Endothelial cell of umbilical vein (primary cell): ENCODE results near the gene CHMP3. TPM values are rescaled to one million over a fixed set of nuclear protein-coding genes. Genes with fewer than 3 reads are reported as not detected.

ENCODE experiments used
- BruUV-seq: library from RNA; stranded (reverse); fragments of 400-500 nt; replicated peaks from 2 replicates; lab custom pipeline; 2021; lab: Mats Ljungman, UMichigan
- CTCF ChIA-PET: fragments of 300-600, 350-600 bp; sonication (Branson Sonifier 250); formaldehyde crosslinking; loops from one replicate; lab custom pipeline; 2021; ENCODE audit warnings: antibody characterized with exemption, inconsistent platforms; lab: Charles Lee
- POLR2A ChIA-PET: fragments of 300-600, 350-600 bp; sonication (Branson Sonifier 250); formaldehyde crosslinking; loops from one replicate; lab custom pipeline; 2021; ENCODE audit warnings: antibody characterized with exemption, inconsistent platforms; lab: Charles Lee
- DNase-seq: peaks from one replicate; pipeline ENCODE4 v3.0.0-alpha.2; 2011; ENCODE audit warnings: low read depth, low spot score
- FAIRE-seq: peaks from 2 replicates; lab custom pipeline; 2011; peaks lifted over from hg19 to GRCh38; lab: Jason Lieb, UNC
- H2AFZ ChIP-seq: 2 replicates; pipeline ENCODE4 v1.6.0; 2012; ENCODE audit warnings: low read depth, low read length, control low read depth, inconsistent platforms
- H3K27ac ChIP-seq: 2 replicates; pipeline ENCODE4 v1.5.1; 2011; ENCODE audit warnings: low read depth, mild to moderate bottlenecking, control low read depth, low read length, moderate library complexity; ENCODE audit not compliant: insufficient read depth
- H3K27me3 ChIP-seq, 2 experiments: 2 replicates each; pipeline versions ENCODE4 v1.6.0 to v1.6.1; 2011; ENCODE audit warnings: low read length in 2 of 2, mixed read lengths in 1 of 2; ENCODE audit not compliant: control insufficient read depth in 2 of 2, insufficient read depth in 2 of 2
- H3K36me3 ChIP-seq, 2 experiments: 2 replicates in 1 of 2; 3 replicates in 1 of 2; pipeline ENCODE4 v1.5.1; 2011; ENCODE audit warnings: low read length in 2 of 2, mild to moderate bottlenecking in 1 of 2, moderate library complexity in 1 of 2; ENCODE audit not compliant: control insufficient read depth in 2 of 2, insufficient read depth in 2 of 2; ENCODE audit errors: extremely low read depth in 1 of 2
- H3K4me1 ChIP-seq: 3 replicates; pipeline ENCODE4 v1.5.1; 2011; ENCODE audit warnings: mild to moderate bottlenecking, low read length; ENCODE audit not compliant: control insufficient read depth, insufficient read depth; ENCODE audit errors: extremely low read depth
- H3K4me2 ChIP-seq: 2 replicates; pipeline ENCODE4 v1.6.1; 2011; ENCODE audit warnings: low read length, control low read depth, mixed read lengths; ENCODE audit not compliant: insufficient read depth
- H3K4me3 ChIP-seq, 3 experiments: fragments of 200-600 bp in 1 of 3; sonication (generic), shearing (Covaris generic) in 1 of 3; replicated peaks in 1 of 3; 2 replicates each; pipeline ENCODE4 v1.5.1; 2011 to 2016; ENCODE audit warnings: control low read depth in 3 of 3, low read length in 3 of 3, mild to moderate bottlenecking in 2 of 3, inconsistent platforms in 1 of 3, low read depth in 1 of 3, moderate library complexity in 1 of 3; ENCODE audit not compliant: insufficient read depth in 1 of 3
- H3K79me2 ChIP-seq: 2 replicates; pipeline ENCODE4 v1.6.0; 2012; ENCODE audit warnings: low read length, inconsistent platforms; ENCODE audit not compliant: control insufficient read depth, insufficient read depth
- H3K9ac ChIP-seq: replicated peaks from 2 replicates; pipeline ENCODE3; 2011; ENCODE audit warnings: low read length, control low read depth; ENCODE audit not compliant: insufficient read depth; ENCODE audit errors: extremely low read depth
- H3K9me1 ChIP-seq: replicated peaks from 3 replicates; pipeline ENCODE4 v1.6.0; 2011; ENCODE audit warnings: mild to moderate bottlenecking, low read length; ENCODE audit not compliant: control insufficient read depth, insufficient read depth; ENCODE audit errors: extremely low read depth
- H3K9me3 ChIP-seq: replicated peaks from 2 replicates; pipeline ENCODE4 v1.5.1; 2012; ENCODE audit warnings: low read length, inconsistent platforms; ENCODE audit not compliant: control insufficient read depth, insufficient read depth
- H4K20me1 ChIP-seq: replicated peaks from 2 replicates; pipeline ENCODE3; 2011; ENCODE audit warnings: mild to moderate bottlenecking, low read length; ENCODE audit not compliant: control insufficient read depth, insufficient read depth; ENCODE audit errors: extremely low read depth
- EZH2 ChIP-seq: IDR thresholded peaks from 2 replicates; pipeline ENCODE4 v1.6.1; 2012; ENCODE audit warnings: borderline replicate concordance, low read depth, mild to moderate bottlenecking, moderate library complexity, low read length, inconsistent platforms; ENCODE audit not compliant: severe bottlenecking
- FOS ChIP-seq: IDR thresholded peaks from 2 replicates; pipeline ENCODE4 v1.6.1; 2011; ENCODE audit warnings: mild to moderate bottlenecking, low read length, moderate library complexity, borderline replicate concordance; ENCODE audit not compliant: insufficient read depth
- GATA2 ChIP-seq: IDR thresholded peaks from 2 replicates; pipeline ENCODE4 v1.7.0; 2011; ENCODE audit warnings: low read depth, mild to moderate bottlenecking, moderate library complexity, mixed read lengths, low read length; ENCODE audit not compliant: insufficient read length, insufficient read depth
- JUN ChIP-seq: IDR thresholded peaks from 2 replicates; pipeline ENCODE4 v1.6.1; 2011; ENCODE audit warnings: borderline replicate concordance, low read depth; ENCODE audit not compliant: insufficient read length, insufficient read depth
- MYC ChIP-seq: IDR thresholded peaks from one replicate; pipeline ENCODE4 v1.6.1; 2011; ENCODE audit warnings: mild to moderate bottlenecking, low read depth, low read length
- POLR2A ChIP-seq: IDR thresholded peaks from 2 replicates; pipeline ENCODE4 v1.6.1; 2012; ENCODE audit warnings: low read depth, mild to moderate bottlenecking, control low read depth, low read length
- POLR2AphosphoS5 ChIP-seq: IDR thresholded peaks from 2 replicates; pipeline ENCODE4 v1.6.1; 2012; ENCODE audit warnings: low read depth, mild to moderate bottlenecking, control low read depth, low read length, moderate library complexity; ENCODE audit not compliant: insufficient read depth
- dilution Hi-C: fragments of 300-500 bp; cut with MboI; formaldehyde crosslinking; loops from one replicate; pipeline ENCODE4 v1.15.0; 2019; ENCODE audit warnings: low sequenced_read_pairs; ENCODE audit not compliant: extremely low pct_ligation_motif_present
- intact Hi-C: fragments of 100-400 bp; cut with micrococcal nuclease; formaldehyde crosslinking; loops from one replicate; pipeline ENCODE4 v1.10.0; 2022
- polyA plus RNA-seq, 4 experiments: library from polyadenylated mRNA; depleted of rRNA in 3 of 4; stranded (reverse) in 3 of 4; unstranded in 1 of 4; fragments of >200 nt; gene quantifications; 2 replicates each; pipeline versions ENCODE4 v1.2.1 to v1.2.3, GENCODE V29; 2011 to 2012; ENCODE audit warnings: missing spikeins in 1 of 4
- total RNA-seq: library from RNA; stranded (reverse); gene quantifications from 2 replicates; pipeline ENCODE4 v1.2.3, GENCODE V29; 2021
- TF ChIP-seq, protein P1 (sequence below), 2 donors: IDR thresholded peaks; 1 replicate in 1 of 2; 2 replicates in 1 of 2; pipeline ENCODE4 v1.5.1; 2011; ENCODE audit warnings: low read length in 2 of 2, mild to moderate bottlenecking in 2 of 2, moderate library complexity in 2 of 2, control low read depth in 1 of 2, inconsistent platforms in 1 of 2, low read depth in 1 of 2; ENCODE audit not compliant: insufficient read depth in 1 of 2; ENCODE audit errors: extremely low read depth in 1 of 2
- TF ChIP-seq, protein P2 (sequence below): IDR thresholded peaks from 2 replicates; pipeline ENCODE4 v1.6.1; 2011; ENCODE audit not compliant: insufficient read depth, insufficient read length

Gene CHMP3
- total and polyA plus RNA-seq, 2 donors (not counting 3 experiments of a cell fraction or from before 2014, with no cell fraction given): 48.1 to 92.2 TPM

DNA sequence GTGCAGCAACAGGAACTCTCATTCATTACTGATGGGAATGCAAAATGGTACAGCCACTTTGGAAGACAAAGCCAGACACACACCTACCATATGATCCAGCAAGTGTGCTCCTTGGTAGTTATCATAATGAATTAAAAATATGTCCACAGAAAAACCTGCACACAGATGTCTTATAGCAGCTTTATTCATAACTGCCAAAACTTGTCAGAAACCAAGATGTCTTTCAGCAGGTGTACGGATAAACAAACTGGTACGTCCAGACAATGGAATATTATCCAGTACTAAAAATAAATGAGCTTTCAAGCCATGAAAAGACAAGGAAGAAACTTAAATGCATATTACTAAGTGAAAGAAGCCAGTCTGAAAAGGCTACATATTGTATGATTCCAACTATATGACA lies 50.4 kb downstream of the CHMP3 start:
- H3K9me3 ChIP-seq: no peaks in the 10 kb centered on the region
- FAIRE-seq: no peak
- no peak overlapping the region for H3K4me2 ChIP-seq
- H4K20me1 ChIP-seq: no peaks in the 10 kb centered on the region
- BruUV-seq: no TSS peak
- CTCF ChIA-PET: no interaction called here
- no peak overlapping the region for H2AFZ ChIP-seq
- POLR2A ChIA-PET: no interaction called here
- H3K4me3 ChIP-seq: no peak overlapping the region
- H3K9me1 ChIP-seq: no peaks in the 10 kb centered on the region
- H3K9ac ChIP-seq: no peak overlapping the region
- H3K36me3 ChIP-seq: peaks cover 4 to 11% of the 10 kb centered on the region in 2 experiments
- no peaks in the 10 kb centered on the region for H3K27me3 ChIP-seq
- no peaks in the 10 kb centered on the region for H3K79me2 ChIP-seq
- TF ChIP-seq JUN (no peak), POLR2AphosphoS5 (no peak), POLR2A (no peak)
- DNase-seq: no peak
- intact Hi-C loops: no loop called here
- dilution Hi-C loops: no loop called here
- H3K27ac ChIP-seq: no peak overlapping the region
- no peaks in the 10 kb centered on the region for H3K4me1 ChIP-seq

DNA sequence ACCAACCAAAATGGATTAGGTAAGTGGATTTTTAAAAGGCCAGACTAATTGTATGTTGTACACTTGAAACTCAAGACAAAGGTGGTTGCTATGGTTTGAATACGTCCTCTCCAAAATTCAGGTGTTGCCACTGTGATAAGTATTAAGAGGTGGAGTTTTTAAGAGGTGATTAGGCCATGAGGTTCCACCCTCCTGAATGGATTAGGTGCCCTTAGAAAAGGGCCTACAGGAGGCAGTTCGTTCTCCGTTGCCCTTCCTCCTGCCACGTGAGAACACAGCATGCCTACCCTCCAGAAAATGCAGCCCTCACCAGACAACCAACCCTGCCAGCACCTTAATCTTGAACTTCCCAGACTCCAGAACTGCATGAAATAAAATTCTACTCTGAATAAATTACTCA lies 51.2 kb downstream of the CHMP3 start:
- no peaks in the 10 kb centered on the region for H3K4me1 ChIP-seq
- BruUV-seq: no TSS peak
- H2AFZ ChIP-seq: no peak overlapping the region
- no peaks in the 10 kb centered on the region for H4K20me1 ChIP-seq
- H3K9ac ChIP-seq: no peak overlapping the region
- no peak for FAIRE-seq
- ChIA-PET CTCF (no interaction called here), POLR2A (no interaction called here)
- H3K9me3 ChIP-seq: no peaks in the 10 kb centered on the region
- H3K36me3 ChIP-seq: peaks cover 4 to 11% of the 10 kb centered on the region in 2 experiments
- TF ChIP-seq, protein P1, sequence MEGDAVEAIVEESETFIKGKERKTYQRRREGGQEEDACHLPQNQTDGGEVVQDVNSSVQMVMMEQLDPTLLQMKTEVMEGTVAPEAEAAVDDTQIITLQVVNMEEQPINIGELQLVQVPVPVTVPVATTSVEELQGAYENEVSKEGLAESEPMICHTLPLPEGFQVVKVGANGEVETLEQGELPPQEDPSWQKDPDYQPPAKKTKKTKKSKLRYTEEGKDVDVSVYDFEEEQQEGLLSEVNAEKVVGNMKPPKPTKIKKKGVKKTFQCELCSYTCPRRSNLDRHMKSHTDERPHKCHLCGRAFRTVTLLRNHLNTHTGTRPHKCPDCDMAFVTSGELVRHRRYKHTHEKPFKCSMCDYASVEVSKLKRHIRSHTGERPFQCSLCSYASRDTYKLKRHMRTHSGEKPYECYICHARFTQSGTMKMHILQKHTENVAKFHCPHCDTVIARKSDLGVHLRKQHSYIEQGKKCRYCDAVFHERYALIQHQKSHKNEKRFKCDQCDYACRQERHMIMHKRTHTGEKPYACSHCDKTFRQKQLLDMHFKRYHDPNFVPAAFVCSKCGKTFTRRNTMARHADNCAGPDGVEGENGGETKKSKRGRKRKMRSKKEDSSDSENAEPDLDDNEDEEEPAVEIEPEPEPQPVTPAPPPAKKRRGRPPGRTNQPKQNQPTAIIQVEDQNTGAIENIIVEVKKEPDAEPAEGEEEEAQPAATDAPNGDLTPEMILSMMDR (IDR thresholded peaks at IDR 0.05; ENCODE audit: extremely low read depth in 1 of 2, insufficient read depth in 1 of 2, low read depth in 1 of 2, low read length in 2 of 2): no peak
- TF ChIP-seq MYC (no peak), POLR2AphosphoS5 (no peak), GATA2 (no peak), EZH2 (no peak), JUN (no peak), FOS (no peak), POLR2A (no peak)
- TF ChIP-seq, protein P2, sequence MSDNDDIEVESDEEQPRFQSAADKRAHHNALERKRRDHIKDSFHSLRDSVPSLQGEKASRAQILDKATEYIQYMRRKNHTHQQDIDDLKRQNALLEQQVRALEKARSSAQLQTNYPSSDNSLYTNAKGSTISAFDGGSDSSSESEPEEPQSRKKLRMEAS: no peak
- no peak overlapping the region for H3K4me3 ChIP-seq
- intact Hi-C loops (no loop called here), dilution Hi-C loops (no loop called here)
- DNase-seq: no peak
- H3K27ac ChIP-seq: no peak overlapping the region
- no peaks in the 10 kb centered on the region for H3K27me3 ChIP-seq
- H3K4me2 ChIP-seq: no peak overlapping the region
- no peaks in the 10 kb centered on the region for H3K9me1 ChIP-seq
- H3K79me2 ChIP-seq: no peaks in the 10 kb centered on the region
